H1 (cell line): Measurements from ENCODE around the gene SEC11A. TPM values are rescaled to one million over a fixed set of nuclear protein-coding genes. Genes with fewer than 3 reads are reported as not detected.

Source experiments
- BRCA1 ChIP-seq: IDR thresholded peaks from 2 replicates; pipeline ENCODE4 v1.6.1; 2012; ENCODE audit warnings: low read depth, low read length, improper control_type of control experiment
- CBX8 ChIP-seq: fragments of 300-800, 300-1000 bp; sonication (generic); IDR thresholded peaks from 2 replicates; pipeline ENCODE4 v1.7.1; 2016; ENCODE audit warnings: low read depth, low read length, borderline replicate concordance
- CTCF ChIP-seq, 3 experiments: IDR thresholded peaks; 1 replicate in 2 of 3; 2 replicates in 1 of 3; pipeline versions ENCODE4 v1.5.1 to v1.6.1; 2011; ENCODE audit warnings: low read length in 3 of 3, mild to moderate bottlenecking in 3 of 3, inconsistent platforms in 2 of 3, low read depth in 1 of 3, moderate library complexity in 1 of 3; ENCODE audit not compliant: insufficient read depth in 1 of 3; ENCODE audit errors: control extremely low read depth in 1 of 3
- NRF1 ChIP-seq: IDR thresholded peaks from 2 replicates; pipeline ENCODE4 v1.6.1; 2011; ENCODE audit warnings: mild to moderate bottlenecking, low read depth, low read length, improper control_type of control experiment
- SIN3A ChIP-seq, 2 experiments: IDR thresholded peaks in 1 of 2; conservative IDR thresholded peaks in 1 of 2; 2 replicates each; pipeline ENCODE4 v1.6.1; 2011 to 2012; ENCODE audit warnings: low read length in 2 of 2, improper control_type of control experiment in 1 of 2, low read depth in 1 of 2, mild to moderate bottlenecking in 1 of 2
- YY1 ChIP-seq: IDR thresholded peaks from 2 replicates; pipeline ENCODE4 v1.6.1; 2011; ENCODE audit warnings: low read depth, mild to moderate bottlenecking, low read length
- polyA plus RNA-seq, 7 experiments: library from polyadenylated mRNA; depleted of rRNA in 3 of 7; stranded (reverse) in 5 of 7; unstranded in 2 of 7; fragments of >200 nt in 5 of 7; fragments of 200-250 nt in 2 of 7; gene quantifications; 1 replicate in 5 of 7; 2 replicates in 1 of 7; 4 replicates in 1 of 7; pipeline versions ENCODE4 v1.2.1 to v1.2.3, GENCODE V29; 2011 to 2013; ENCODE audit warnings: missing spikeins in 2 of 7, mixed read lengths in 2 of 7
- total RNA-seq: library from RNA; stranded (reverse); fragmentation: NEBNext Ultra II Directional; extraction: Animal tissue kit (Norgen Biotek cat#: 25700); gene quantifications from 2 replicates; pipeline ENCODE4 v1.2.1, GENCODE V29; 2021

SEC11A gene
- total and polyA plus RNA-seq, 2 of the 8 experiments (the other 6 are each of a cell fraction or from before 2014, with no cell fraction given) = 268 to 316 TPM

GRCh38 chr15:84681831-84682230, 34.1 kb downstream of the SEC11A start (continued):
- TF ChIP-seq CTCF (IDR thresholded peaks at IDR 0.05; ENCODE audit: control extremely low read depth in 1 of 3, insufficient read depth in 1 of 3, low read depth in 1 of 3, low read length in 3 of 3) (no peak), BRCA1 (no peak), NRF1 (no peak), YY1 (no peak), SIN3A (conservative IDR thresholded peaks at IDR 0.05 in 1 of 2, IDR thresholded peaks at IDR 0.05 in 1 of 2; ENCODE audit: low read depth in 1 of 2, low read length in 2 of 2) (no peak), CBX8 (no peak)
